ENCODE measurements around the gene CREB3L2.

- TF ChIP-seq JUND (IDR thresholded peaks at IDR 0.05; ENCODE audit: low read length), result no peak
- TF ChIP-seq CEBPB (IDR thresholded peaks at IDR 0.05; ENCODE audit: low read depth, low read length), result no peak
- TF ChIP-seq CTCF (IDR thresholded peaks at IDR 0.05; ENCODE audit: control extremely low read depth in 1 of 3, insufficient read depth in 1 of 3, low read depth in 1 of 3, low read length in 3 of 3), result no peak
- no peak for TF ChIP-seq SIN3A (conservative IDR thresholded peaks at IDR 0.05 in 1 of 2, IDR thresholded peaks at IDR 0.05 in 1 of 2; ENCODE audit: low read depth in 1 of 2, low read length in 2 of 2)
- TF ChIP-seq HDAC2 (IDR thresholded peaks at IDR 0.05; ENCODE audit: borderline replicate concordance in 1 of 2, low read depth in 2 of 2, low read length in 2 of 2), result no peak
- no peak for TF ChIP-seq EZH2 (IDR thresholded peaks at IDR 0.05; ENCODE audit: low read depth, low read length, severe bottlenecking)
- TF ChIP-seq CREB1 (IDR thresholded peaks at IDR 0.05), result no peak
- no peak for TF ChIP-seq POLR2AphosphoS5 (IDR thresholded peaks at IDR 0.05; ENCODE audit: low read depth, low read length)
Observed at GRCh38 chr7:137961200-137962177, 40.4 kb downstream of the CREB3L2 start.
